ENCODE measurements around the gene EPHA7.

Gene EPHA7

GRCh38 chr6:93371756-93372155, 47.6 kb downstream of the EPHA7 start:
- TF ChIP-seq ZFX (IDR thresholded peaks at IDR 0.05; ENCODE audit: borderline replicate concordance) = no peak
- no peak for TF ChIP-seq CTCF (IDR thresholded peaks at IDR 0.05)
- no peak overlapping the region for H3K27ac ChIP-seq

GRCh38 chr6:93369586-93370134, 49.7 kb downstream of the EPHA7 start:
- TF ChIP-seq ZFX (IDR thresholded peaks at IDR 0.05; ENCODE audit: borderline replicate concordance) (no peak), CTCF (IDR thresholded peaks at IDR 0.05) (no peak)
- H3K27ac ChIP-seq = no peak overlapping the region

DNA sequence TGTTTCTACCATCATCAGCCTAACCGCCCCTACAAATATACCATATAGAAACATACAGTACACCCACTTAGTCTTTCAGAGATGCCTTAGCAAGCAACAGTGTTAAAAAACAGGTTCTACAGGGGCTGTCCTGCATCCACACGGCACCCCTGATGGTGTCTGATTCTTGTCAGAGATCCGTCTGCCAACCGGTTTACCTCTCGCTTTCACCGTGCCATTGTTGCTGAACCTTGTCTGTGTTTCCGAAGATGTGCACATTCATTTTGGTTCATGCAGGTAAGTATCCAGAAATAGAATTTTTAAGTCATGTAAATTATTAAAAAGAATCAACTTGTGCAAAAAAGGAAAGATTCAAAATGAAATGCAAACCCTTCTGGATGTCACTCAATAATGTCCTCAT, 52.9 kb downstream of the EPHA7 start:
- TF ChIP-seq ZFX (IDR thresholded peaks at IDR 0.05; ENCODE audit: borderline replicate concordance) (no peak), CTCF (IDR thresholded peaks at IDR 0.05) (no peak)
- no peak overlapping the region for H3K27ac ChIP-seq

- TF ChIP-seq CTCF (IDR thresholded peaks at IDR 0.05) (no peak), ZFX (IDR thresholded peaks at IDR 0.05; ENCODE audit: borderline replicate concordance) (no peak)
- H3K27ac ChIP-seq = no peak overlapping the region
These were observed 53.9 kb downstream of the EPHA7 start for GRCh38 chr6:93365445-93365844.

DNA sequence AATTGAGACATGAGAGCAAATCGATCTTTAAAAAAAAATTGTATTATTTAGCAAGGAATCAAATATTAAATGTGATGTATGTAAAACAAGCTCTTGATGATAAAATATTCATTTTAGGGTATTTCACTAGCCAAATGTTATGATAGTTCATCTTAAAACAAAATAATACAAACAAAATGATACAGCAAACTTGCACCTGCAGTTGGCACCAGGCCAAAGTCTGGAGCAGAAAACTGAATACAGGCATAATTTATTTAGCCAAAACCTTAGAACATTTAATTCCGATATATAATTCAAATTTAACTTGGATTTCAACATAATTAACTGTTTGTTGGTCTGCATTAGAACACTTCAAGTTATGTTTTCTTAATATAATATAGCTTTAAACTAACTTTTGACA, 60.9 kb downstream of the EPHA7 start:
- no peak for TF ChIP-seq ZFX (IDR thresholded peaks at IDR 0.05; ENCODE audit: borderline replicate concordance)
- TF ChIP-seq CTCF (IDR thresholded peaks at IDR 0.05) = no peak
- no peak overlapping the region for H3K27ac ChIP-seq

DNA sequence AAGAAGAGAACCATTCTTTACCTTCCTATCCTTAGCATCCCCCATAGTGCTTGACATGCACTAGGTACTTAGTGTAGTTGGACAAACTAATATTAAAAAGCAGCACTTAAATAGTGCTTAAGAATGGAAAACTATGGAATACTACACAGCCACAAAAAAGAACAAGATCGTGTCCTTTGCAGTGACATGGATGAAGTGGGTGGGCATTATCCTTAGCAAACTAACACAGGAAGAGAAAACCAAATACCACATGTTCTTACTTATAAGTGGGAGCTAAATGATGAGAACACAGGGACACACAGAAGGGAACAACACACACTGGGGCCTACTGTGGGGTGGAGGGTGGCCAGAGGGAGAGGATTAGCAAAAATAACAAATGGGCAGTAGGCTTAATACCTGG, 66.8 kb downstream of the EPHA7 start:
- TF ChIP-seq CTCF (IDR thresholded peaks at IDR 0.05) (no peak), ZFX (IDR thresholded peaks at IDR 0.05; ENCODE audit: borderline replicate concordance) (no peak)
- no peak overlapping the region for H3K27ac ChIP-seq

DNA sequence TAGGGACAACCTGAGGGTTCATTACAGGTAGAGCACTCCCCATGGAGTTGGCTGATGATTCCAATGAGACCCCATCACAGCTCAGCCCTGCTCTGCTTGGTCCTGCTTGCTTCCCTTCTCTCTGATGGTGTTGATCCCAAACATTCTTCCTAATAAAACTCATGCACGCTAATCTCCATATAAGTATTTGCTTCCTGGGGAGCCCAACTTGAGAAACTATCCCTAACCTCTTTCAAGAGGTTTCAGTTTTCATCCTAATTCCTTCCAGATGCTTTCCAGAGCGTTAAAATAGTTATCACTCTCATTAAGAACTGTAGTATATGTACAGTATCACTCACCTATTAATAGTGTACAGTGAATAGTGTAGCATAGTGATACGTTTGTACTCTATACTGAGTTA, 68.1 kb downstream of the EPHA7 start:
- no peak overlapping the region for H3K27ac ChIP-seq
- TF ChIP-seq CTCF (IDR thresholded peaks at IDR 0.05) = no peak
- no peak for TF ChIP-seq ZFX (IDR thresholded peaks at IDR 0.05; ENCODE audit: borderline replicate concordance)
